ENCODE results near the gene VIPR2.

VIPR2 gene

DNA sequence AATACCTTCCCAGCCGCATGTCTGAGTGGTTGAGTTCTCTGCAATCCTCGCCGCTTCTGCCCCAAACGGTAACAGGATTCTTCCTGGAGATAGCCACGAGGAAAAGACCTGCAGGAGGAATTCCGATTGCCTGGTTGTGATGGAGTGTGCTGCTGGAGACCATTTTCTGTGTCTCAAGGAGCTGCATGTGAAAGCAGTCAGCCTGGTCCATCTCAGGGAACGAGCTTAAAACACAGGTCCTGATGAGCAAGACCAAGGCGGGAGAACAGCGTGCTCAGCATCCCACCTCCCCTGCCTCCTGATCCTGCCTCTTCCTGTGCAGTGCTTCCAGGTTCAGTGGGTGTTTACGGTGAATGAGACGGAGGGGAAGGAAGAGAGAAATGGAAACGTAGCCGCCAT is 26.5 kb downstream of the VIPR2 start:
- DNase-seq, result no peak

DNA sequence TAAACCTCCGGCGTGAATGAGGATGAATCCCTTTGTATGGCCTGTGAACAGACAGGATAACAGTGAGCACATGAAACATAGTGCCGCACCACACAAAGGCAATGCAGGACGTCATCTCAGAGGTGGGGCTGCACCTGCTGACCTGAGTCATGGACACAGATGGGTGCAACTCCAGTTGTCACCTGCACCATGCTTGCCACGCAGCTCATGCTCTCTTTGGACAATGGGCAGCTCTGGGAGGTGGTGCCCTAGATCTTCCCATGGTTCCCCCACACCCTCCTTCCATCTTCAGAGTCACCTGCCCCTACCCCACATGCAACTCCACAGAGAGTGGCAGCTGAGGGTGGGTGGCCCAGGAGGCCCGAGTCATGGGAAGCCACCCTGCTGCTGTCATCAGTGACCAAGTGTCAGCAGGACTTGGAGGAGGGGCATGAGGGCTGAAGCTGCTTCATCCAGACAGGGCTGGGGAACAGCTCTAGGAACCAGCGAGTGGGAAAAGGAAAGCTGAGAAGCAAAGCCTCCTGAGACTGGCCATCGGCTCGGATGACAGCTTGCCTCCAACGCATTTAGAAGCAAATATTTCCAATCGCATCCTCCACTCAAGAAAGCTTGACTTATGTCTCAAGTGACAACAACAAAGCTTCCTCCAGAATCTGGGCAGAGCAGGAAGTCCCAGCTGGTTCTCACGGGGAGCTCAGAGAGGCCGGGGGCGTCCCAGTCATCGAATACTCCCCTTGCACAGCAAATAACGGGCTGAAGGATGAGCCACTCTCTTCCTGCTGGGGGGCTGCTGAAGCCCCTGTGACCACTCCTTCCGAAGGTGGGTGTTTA is 27.1 kb downstream of the VIPR2 start:
- no peak for DNase-seq

DNA sequence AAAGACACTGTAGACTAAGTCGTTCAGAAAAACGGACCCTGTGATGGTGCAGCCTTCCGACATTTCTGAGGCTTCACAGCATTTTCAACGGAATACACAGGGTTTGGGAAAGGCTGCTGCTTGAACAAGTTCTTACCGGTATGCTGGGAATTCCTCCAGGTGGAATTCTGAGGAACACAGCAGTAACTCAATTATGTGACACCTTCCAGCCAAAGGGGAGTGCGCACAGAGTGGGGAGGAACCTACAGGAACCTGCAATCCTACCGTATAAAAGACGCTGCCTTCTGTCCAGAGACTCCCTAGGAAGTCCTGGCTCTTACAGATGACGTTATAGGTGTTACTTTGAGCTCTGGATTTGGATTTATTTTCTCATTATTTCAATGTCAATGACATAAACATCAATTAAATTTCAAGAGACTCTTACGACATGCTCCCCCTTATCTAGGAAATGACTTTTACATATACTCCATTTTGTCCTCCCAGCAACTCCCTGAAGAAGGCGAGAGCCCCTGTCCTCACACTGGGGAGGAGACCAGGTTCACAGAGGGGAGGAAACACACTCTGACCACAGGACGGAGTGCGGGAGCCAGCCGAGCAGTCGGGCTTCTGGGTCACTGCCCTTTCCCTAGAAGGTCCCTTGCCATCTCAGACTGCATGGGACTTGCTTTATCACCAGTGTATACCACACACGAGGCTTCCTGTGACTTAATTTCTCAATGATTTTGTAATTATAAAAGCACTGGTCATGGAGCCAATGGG is 27.9 kb downstream of the VIPR2 start:
- DNase-seq, result no peak

DNA sequence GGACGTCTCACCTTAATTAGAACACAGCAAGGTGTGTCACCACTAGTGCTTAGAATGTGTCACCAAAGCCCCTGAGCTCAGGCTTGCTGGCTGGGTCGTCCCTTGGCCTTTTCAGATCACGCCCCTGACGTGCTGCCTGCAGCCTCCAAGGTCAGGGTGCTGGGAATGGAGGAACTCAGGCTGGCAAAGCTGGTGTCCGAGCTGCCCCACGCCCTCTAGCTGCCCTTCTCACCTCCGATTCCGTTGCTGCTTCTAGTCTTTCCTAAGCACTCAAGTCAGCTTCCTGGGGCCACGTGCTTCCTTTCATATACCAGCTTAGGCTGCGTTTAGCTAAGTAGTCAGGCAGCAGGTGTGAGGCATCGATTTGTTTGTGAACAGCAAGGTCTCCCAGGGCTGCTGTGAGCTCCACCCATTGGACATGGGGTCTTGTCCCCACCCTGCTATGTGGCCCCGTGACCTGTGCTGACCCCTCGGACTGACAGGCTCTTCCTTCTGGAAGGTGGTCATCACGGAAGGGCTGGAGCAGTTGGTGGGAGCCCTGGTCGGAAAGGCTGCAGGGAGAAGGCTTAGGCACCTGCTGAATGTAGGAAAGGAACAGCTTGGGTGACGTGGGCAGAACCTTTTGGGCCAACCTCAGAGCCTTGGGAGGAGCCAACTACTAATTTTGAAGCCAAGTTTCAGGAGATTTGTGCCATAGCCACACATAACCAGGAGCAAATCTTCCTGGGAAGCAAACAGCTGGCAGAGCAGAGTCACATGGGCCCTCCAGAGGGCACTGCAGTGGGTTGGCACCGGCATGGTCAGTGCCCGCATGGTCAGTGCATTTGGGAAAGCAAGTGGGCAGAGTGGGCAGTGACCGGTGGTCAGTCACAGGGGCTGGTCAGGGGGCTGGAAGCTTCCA is 28.8 kb downstream of the VIPR2 start:
- DNase-seq, result no peak

DNA sequence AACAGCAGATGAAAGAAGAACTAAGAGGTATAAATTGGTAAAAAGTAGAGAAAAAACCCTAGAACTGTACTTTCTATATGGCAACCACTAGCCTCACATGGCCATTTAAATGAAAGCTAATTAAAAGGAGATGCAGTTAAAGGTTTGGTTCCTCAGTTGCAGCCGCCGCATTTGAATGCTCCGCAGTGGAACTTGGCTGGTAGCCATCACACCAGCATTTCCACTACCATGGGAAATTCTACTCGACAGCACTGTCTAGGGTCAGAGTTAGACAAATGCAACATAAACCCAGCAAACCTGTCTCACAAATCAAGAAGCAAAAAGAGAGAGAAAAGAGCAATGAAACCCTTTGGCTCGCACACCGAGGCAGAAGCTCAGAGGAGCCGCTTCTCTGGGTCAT is 29.7 kb downstream of the VIPR2 start:
- no peak for DNase-seq

DNA sequence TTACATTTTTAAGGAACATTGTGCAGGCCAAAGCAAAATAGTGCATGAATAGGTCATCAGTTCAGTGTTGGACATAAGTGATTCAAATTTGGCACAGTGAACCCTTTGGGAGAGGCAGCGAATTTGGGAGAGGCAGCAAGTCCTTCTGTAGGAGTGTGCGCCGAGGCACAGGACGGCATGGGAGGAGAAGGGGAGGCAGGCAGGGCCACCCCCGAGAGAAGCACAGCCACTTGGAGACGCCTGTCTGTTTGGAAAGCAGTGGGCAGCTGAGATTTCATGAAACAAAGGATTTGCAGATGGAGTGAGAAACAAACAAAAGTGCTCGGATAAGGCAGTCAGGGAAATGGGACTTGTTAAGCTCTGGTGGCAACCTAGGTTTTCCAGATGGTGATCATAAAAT is 30.6 kb downstream of the VIPR2 start:
- no peak for DNase-seq

DNA sequence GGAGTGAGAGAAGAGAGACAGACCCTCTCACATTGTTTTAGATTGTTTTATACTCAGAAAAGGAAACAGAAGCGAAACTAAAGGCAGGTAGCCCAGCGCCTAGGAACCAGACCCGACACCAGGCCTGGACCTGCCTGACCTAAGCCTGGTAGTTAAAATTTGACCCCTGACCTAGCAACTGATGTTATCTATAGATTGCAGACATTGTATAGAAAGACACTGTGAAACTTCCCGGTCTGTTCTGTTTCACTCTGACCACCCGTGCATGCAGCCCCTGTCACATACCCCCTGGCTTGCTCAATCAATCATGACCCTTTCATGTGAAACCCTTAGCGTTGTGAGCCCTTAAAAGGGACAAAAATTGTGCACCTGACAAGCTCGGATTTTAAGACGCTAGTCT is 31.6 kb downstream of the VIPR2 start:
- DNase-seq, result no peak

DNA sequence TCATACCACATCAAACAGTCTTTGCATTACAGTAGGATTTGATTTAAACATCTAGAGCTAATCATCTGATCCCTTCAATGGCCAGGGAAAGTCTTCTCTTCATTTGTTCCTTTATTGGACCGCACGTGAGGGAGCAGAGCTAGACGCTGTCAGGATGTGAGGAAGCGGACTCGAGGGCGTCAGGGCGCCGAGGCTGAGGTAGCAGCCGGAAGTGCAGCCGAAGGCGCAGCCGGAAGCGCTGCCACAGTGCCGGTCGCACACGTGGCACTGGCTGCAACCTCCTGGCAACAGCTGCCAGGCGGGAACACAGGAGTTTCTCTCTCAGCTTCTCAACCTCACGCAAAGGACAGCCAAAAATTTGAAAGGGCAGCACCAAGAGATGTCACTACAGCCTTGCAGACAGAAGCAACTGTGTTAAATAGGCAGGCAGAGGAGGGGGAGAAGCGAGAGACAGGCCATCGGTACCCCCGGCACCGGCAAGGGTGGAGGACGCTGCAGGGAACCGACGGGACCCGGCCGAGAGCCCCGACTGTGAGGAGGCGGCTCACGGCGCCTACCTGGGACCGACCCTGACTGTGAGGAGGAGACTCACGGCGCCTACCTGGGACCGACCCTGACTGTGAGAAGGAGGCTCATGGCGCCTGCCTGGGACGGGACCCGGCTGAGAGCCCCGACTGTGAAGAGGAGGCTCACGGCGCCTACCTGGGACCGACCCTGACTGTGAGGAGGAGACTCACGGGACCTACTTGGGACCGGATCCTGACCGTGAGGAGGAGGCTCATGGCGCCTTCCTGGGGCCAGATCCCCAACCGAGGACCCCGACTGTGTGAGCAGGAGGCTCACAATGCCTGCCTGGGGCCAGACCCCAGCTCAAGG is 32.3 kb downstream of the VIPR2 start:
- peak; percentile 27 for DNase-seq

DNA sequence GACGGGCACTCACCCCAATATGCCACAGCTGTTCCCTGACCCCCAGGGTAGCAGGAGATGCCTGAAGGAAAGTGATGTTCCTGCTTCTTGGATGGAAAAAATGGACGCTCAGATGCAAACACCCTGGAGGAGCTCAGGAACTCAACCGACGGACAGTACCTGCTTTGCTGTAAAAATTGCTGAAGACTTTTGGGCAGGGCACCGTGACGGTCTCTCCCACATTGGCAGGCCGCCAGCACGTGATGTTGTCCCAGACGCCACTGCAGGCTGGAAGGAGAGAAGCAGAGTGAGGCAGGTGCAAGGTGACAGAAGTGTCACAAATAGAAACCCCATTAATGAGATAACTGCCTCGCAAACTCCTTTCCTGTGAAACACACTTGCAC is 35.0 kb downstream of the VIPR2 start:
- DNase-seq, result no peak

DNA sequence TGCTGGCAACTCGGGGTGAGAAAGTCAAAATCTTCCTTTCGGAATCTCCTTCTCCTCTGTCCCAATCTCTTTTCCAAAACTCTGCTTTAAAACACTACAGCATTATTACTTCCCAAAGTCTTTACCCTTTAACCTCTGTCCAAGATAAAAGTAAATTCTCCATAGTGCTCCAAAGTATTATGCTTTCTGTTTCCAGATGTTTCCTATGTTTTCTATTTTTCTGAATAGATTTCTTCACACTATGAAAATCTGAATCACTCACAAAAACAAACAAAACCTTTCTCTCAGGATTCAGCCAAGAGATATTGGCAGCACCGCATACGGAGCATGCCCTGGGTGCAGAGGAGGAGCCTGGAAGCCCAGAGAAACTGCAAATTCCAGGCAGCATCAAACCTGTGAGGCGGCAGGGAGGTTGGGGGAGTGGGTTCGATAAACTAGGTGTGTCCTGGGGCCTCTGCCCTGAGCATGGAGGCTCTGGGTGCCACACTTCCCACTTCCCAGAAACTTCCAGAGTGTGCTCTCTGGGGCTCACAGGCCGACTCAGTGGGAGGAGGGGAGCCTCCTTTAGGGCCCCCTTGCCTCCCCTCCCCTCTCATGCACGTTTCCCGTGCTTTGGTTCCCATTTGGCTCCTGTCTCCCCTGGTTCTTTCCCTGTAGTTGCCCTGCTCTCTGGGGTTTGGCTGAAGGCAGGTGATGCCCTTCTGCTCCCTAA is 35.6 kb downstream of the VIPR2 start:
- no peak for DNase-seq

DNA sequence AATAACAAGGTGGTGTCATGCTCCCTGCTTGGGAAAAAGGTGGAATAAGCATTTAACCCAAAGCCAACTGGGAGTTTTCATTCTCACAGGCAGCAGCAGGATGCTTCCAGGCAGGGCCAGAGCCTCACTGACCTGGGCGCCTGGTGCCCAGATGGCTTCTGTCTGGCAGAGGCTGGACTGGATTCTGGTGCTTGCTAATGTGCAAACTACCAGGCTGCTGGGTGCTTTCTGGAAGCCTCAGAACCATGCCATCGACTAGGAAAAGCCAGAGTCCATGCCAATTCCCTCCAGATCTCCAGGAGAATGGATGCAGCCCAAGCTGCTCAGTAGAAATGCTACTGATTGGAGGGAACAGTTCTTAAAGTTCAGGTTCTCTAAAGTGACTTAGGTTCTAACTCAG is 36.2 kb downstream of the VIPR2 start:
- DNase-seq, result no peak

DNA sequence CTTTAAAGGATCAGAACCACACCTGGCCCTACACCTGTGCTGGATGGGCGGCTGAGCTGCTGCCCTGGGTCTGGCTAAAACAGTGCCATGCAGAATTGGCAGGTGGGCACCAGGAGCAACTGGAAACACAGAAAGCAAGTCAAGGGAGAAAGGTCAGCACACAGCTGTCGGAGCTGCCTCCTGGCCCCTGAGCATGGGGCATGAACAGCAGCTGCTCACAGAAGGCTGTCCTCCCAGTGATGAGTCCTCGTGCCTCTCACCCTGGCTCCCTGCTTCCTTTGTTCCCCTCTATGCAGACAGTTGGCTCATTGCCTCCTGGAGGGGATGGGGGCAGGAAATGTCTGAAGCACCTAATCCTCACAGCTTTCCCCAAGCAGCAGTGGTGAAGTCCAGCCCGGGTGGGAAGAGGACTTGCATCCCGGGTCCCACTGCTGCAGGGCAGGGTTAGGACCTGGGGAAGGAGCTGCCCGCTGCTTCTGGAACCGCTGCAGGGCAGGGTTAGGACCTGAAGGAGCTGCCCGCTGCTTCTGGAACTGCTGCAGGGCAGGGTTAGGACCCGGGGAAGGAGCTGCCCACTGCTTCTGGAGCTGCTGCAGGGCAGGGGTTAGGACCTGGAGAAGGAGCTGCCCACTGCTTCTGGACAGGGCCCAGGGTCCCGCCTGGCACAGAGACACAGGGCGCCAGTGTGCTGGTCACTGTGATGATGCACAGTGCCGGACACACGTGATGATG is 37.3 kb downstream of the VIPR2 start:
- no peak for DNase-seq

DNA sequence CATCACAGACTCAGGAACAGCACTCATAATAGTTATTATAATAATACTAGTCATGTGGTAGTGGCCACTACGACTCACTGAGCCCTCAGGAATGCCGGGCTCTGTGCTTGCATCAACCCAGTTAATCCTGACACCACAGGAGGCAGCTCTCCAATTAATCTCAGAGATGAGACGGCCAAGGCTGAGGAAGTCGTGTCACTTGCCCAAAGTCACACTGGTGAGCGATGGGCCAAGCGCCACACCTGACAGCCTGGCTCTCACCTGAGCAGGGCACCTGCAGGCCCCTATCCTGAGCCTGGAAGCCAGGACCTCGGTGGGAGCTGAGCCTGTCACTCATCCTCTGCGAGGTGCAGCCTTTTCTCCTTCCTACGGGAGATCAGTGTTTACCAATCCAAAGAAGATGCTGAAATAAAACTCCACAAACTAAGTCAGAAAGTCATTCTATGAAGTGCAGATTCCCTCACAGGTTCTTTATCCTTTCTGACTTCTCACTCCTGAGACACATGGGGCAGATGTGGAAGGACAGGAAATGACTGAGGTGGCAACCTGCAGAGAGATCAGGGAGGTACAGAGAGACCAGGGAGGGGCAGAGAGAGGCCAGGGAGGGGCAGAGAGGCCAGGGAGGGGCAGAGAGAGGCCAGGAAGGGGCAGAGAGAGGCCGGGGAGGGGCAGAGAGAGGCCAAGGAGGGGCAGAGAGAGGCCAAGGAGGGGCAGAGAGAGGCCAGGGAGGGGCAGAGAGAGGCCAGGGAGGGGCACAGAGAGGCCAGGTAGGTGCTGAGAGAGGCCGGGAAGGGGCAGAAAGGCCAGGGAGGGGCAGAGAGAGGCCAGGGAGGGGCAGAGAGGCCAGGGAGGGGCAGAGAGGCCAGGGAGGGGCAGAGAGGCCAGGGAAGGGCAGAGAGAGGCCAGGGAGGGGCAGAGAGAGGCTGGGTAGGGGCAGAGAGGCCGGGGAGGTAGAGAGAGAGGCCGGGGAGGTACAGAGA is 38.5 kb downstream of the VIPR2 start:
- no peak for DNase-seq

DNA sequence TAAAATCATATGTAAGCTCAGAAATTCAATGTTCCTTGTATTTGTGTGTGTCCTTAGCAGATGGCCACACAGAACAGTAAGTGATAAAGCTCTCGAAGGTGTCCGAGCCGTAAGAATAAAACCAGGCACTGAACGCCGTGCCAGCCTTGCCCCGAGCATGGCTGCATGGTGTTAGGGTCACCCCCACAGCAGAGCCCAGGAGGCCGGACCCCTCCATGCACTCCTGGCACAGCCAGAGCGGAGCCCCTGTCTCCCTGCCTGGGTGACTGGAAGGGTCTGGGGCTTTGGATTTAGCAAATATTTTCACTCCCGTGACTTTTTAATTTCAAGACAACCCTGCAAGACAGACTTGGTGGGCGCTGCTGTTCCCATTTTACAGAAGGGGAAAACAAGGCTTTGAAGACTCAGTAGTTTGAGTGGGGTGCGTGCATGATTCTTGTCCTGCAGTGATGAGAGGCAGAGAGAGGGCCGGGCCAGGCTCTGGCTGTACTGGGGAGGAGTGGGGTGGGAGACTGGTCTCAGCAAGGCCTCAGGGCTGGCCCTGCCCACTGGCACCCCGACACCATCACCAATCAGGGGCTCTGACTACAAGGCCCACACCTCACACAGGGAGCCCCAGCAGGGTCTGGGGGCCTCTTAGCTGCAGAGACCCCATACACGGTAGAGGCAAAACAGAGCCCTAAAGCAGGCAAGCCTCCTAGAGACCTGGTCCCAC is 39.4 kb downstream of the VIPR2 start:
- DNase-seq, result no peak

DNA sequence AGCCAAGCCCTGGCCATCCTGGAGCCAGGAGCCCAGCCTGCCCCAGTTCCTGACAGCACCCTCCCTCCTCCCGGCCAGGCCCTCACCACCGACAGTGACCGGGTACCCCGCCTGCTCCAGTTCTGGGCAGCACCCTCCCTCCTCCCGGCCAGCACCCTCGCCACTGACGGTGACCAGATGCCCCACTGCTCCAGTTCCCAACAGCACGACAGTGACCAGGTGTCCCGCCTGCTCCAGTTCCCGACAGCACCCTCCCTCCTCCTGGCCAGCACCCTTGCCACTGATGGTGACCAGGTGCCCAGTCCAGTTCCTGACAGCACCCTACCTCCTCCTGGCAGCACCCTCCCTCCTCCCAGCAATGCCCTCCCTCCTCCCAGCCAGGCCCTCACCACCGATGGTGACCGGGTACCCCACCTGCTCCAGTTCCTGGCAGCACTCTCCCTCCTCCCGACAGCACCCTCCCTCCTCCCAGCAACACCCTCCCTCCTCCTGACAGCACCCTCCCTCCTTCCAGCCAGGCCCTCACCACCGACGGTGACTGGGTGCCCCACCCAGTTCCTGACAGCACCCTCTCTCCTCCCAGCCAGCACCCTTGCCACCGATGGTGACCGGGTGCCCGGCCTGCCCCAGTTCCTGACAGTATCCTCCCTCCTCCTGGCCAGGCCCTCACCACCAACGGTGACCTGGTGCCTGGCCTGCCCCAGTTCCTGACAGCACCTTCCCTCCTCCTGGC is 40.3 kb downstream of the VIPR2 start:
- DNase-seq, result no peak

DNA sequence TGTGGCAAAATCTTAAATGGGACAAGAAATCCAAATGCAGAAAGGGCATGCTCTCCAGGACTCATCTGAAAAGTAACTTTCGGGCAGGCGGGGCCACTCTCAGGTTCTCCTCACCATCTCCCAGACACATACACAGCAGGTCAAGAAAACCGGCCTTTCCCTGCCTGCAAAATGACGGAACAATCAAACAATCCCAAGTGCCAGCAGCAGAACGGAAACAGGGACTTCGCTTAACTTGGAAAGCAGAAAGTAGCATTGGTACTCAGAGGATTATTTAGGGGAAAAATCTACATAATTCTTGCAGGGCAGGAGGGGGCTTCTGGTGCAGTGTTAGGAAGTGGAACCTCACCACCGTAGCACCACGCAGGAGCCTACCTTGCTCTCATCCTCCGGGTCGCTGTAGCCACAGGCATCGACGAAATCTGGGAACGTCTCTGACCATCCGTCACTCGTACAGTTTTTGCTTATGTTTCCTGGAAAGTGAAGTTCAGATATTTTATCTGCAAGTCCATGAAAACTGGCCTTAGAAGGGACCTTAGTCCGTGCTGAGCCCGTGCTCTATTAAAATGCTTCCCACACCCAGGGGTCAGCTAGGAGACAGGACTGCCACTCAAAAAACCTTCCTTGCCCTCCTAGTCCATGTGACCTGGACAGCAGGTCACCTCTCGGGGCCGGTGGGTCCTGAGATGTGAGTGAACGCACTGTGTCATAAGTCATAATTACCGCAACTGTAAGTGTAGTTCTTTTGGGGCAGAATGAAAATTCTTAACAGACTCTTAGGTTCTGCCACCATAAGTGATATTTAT is 41.1 kb downstream of the VIPR2 start:
- no peak for DNase-seq

DNA sequence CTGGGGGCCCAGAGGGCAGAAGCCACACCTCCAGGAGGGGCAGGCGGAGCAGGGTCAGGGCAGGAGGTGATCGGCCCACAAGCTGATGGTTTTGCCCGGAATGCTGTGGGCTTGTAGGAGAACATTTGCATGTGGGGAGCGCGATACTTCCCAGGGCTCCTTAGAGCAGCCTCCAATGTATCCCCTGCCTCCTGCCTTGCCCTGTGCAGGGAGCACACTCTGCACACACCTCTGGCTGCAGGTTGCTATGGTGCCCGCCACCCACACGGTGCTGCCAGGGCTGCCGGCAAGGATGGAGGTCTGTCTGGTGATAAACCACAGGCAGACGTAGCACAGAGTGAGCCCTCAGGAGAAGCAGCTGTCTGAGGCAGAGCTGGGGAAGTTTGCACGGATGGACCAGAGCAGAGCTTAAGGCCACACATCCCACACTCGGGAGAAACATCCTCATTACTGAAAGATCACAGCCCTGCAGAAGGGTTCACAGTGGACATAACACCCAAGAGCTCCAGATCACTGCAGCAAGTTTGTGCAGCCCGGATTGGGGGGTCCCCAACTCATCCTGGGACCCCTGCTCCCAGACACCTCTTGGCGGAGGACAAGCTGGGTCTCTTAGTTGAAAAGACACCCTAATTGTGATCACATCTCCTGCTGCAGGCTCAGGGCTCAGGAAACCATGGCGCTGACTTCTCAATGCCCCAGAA is 41.8 kb downstream of the VIPR2 start:
- no peak for DNase-seq
